ENCODE data around the gene ZFHX3.
"Not testable (repeated sequence)": the region's sequence is repeated elsewhere in the genome, so short reads cannot be mapped to it uniquely, and the experiment has no call there.

The ZFHX3 gene

DNA sequence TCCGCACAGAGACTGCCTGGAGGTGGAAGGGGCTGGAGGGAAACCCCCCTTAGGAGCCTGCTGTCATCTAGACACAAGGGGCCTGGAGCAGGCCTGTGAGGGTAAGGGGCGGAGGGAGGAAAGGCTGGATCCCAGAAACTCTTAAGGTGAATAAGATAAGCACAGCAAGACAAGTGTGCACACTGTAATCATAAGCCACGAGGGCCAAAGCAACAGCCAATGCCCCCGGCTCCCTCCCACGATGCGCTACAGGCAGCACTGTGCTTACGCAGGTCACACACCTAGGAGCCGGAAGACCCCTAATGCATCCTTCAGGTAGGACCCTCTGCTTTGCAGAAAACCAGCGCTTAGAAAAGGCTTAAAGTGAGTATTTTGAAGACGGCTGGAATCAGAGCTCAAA, 24.6 kb downstream of the ZFHX3 start:
- no peak for DNase-seq (ENCODE audit: low read depth)

- no peak for DNase-seq (ENCODE audit: low read depth)
Measured at GRCh38 chr16:73022534-73022933, 25.4 kb downstream of the ZFHX3 start.

DNA sequence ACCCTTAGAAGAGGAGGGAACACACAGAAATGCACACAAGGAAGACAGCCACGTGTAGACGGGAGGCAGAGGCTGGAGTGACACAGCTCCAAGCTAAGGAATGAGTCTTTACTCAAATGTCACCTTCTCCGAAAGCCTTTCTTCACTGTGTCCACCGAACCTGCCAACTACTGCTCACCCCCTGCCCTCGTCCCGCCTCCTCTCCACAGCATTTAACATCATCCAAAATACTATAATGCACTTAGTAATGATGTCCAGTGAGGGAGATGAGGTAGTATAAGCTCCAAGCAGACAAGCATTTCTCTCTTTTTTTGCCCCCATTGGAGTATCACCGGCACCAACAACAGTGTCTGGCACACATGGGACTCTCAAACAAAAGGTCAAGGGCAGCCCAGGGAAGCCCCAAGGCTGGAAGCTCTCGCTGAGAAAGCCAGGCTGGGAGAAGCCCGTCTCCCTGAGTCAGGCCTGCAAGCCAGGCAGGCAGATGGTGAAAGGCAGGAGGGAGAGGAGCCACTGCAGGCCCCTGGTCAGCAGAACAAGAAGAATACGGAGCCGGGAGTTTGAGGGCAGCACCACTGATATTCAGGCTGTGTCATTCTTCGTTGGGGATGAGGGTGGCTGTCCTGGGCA, 25.9 kb downstream of the ZFHX3 start:
- DNase-seq (ENCODE audit: low read depth), result no peak

DNA sequence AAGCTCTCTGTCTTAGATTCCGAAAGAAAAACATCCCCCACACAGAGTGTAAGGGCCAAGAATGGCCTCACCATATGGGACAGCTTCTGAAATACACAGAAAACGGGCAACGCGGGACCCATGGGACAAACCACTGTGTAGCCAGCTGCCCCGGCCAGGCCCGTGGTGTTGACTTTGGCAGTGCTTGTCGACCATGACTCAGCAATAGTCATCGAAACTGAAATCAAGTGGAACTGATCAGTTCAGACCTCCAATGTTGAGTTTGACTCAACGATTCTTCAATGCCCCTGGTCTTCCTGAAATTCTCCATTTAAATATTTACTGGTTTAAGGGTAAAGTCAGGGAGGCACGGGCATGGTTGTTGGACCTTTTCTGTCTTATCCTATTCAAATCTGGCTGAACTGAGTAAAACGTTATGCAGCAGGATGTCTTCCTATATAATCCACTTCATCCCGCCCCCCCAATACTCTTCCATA, 27.5 kb downstream of the ZFHX3 start:
- no peak for DNase-seq (ENCODE audit: low read depth)

- DNase-seq (ENCODE audit: low read depth), result no peak
Measured at GRCh38 chr16:73019457-73020362, 28.2 kb downstream of the ZFHX3 start.

DNA sequence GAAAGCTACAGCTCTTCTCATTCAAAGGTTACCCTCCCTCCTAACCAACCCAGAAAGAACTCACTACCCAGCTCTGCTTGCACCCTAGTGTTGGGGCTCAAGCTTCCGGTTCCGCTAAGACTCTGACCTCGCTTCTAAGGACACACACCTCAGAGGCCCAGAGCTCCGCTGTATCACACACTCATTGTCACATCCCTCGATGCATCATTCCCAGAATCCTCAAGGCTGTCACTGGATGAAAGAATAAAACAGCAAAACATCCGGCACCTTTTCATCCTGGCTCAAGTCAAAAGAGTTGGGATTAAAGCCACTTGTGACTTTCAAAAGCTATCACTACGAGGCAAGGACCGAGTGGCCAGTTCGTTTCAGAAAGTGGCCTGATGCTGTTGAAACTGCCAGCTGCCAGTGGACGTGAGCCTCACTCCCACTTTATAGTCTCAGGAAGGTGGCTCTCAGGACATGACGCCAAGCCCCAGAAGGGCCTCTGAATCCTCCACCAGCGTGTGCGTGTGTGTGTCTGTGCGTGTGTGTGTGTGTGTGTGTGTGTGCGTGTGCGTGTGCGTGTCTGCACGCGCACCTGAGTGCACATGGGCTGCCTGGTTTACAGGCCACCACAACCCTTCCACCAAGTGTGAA, 29.0 kb downstream of the ZFHX3 start:
- no peak for DNase-seq (ENCODE audit: low read depth)

GRCh38 chr16:73017321-73017720, 30.6 kb downstream of the ZFHX3 start:
- no peak for DNase-seq (ENCODE audit: low read depth)

DNA sequence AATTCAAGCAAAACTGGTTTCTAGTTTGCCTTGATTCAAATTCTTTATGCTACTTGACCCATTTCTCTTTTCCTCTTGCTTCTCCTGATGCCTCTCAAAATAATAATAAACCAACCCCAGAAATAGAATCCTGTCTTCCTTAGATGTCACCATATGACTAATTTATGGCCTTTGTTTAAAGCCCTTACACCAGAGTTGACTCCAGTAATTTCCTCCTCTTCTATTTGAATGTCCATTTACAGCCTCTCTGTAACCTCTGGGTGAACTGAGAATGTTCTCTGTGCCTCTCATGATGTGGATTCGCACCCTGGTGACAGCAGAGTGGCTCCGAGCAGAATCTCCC, 31.5 kb downstream of the ZFHX3 start:
- DNase-seq (ENCODE audit: low read depth), result no peak

GRCh38 chr16:73015612-73016487, 32.1 kb downstream of the ZFHX3 start:
- no peak for DNase-seq (ENCODE audit: low read depth)

- no peak for DNase-seq (ENCODE audit: low read depth)
Measured at GRCh38 chr16:73014768-73015167, 33.2 kb downstream of the ZFHX3 start.

GRCh38 chr16:73013974-73014373, 34.0 kb downstream of the ZFHX3 start:
- no peak for DNase-seq (ENCODE audit: low read depth)

DNA sequence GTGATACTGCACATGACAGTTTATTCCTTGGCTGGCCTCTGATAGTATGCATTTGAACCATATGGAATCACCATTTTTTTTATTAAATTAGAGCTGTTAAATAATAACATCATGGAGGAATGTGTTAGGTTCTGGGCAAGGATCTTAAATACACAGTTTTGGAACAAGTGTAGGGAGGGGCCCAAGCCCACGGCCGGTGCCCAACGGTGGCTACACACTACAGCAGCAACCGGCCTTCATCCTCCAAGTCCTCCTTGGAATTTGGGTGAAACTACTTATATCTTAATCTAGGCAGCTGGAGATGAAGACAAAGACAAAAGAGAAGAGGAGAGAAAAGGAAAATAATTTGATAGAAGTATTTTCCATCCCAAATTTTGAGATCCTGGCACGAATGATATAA, 35.6 kb downstream of the ZFHX3 start:
- DNase-seq (ENCODE audit: low read depth), result no peak

- no peak for DNase-seq (ENCODE audit: low read depth)
Measured at GRCh38 chr16:73011926-73012325, 36.0 kb downstream of the ZFHX3 start.

DNA sequence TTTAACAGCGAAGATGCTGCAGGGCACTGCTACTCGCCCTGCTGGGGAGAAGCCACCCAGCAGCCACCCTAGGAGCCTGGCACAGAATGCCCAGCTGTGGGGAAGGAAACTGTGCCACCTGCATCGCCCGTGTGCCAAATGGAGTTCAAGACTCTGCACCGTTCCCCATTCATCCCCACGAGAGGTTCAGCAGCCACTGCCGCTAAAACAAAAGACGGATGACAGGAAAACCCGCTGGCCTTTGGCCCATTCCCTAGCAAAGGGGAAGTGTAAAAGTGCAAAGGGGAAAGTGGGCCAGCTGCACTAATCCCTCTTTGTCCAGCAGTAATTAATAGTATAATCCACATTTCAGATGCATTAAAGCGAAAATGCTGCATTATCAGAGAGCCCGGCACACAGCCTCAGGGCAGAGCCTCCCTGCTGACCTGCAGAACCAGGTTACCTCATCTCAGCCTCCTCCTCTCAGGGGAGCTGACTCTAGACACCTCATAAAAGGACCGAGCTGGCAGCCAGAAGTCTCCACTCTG, 37.7 kb downstream of the ZFHX3 start:
- DNase-seq (ENCODE audit: low read depth), result no peak

- not testable (repeated sequence) for DNase-seq (ENCODE audit: low read depth)
Measured at GRCh38 chr16:73009710-73010109, 38.2 kb downstream of the ZFHX3 start.

- no peak for DNase-seq (ENCODE audit: low read depth)
Measured at GRCh38 chr16:73006026-73006425, 41.9 kb downstream of the ZFHX3 start.

DNA sequence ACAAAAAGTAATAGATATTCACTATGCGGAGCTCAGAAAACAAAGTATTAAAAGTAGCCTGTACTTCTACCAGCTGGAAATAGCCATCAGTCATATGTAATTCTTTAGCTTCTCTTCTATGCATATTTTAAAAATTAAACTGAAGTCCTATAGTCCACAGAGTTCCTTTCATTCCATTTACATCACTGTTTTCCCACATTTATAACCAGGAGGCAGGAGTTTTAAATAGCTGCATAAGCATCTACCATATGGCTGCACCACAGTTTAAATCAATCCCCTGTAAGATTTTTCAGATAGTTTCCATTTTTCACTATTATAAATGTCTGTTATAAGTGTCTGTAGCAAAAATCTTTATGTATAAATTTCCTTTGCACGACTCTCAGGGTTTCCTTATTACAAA, 45.1 kb downstream of the ZFHX3 start:
- DNase-seq (ENCODE audit: low read depth), result no peak

- DNase-seq (ENCODE audit: low read depth), result no peak
Measured at GRCh38 chr16:73000907-73001521, 46.9 kb downstream of the ZFHX3 start.

GRCh38 chr16:73000020-73000906, 47.7 kb downstream of the ZFHX3 start:
- DNase-seq (ENCODE audit: low read depth), result no peak

DNA sequence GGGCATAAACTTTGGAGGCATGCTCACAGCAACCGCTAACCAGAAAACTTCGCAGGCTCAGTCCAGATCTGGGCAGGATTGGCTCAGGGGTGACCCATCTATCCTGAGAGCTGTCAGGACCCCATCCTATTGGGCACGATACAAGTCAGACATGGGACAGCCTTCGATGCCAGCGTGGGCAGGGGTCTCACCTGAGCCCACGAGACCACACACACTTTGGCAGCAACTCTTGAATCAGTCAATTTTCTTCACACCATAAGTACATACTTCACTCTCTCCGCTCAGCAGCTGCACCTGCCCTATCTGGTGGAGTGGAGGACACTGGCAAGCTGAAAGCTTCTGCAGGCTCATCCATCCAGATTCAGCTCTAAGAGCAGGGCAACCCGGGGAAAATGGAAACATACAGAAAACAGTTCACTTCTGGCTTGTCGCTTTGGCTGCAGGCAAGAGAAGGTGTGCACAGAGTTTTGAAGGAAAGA, 48.3 kb downstream of the ZFHX3 start:
- DNase-seq (ENCODE audit: low read depth), result no peak

All from stimulated activated CD8-positive, alpha-beta memory T cell treated with anti-CD3 and anti-CD28 coated beads, Interleukin-4, amount 100 ng/mL, for 24 hours (primary cell).